Osteoblast (primary cell): Measurements from ENCODE around the gene CNKSR3. TPM values are rescaled to one million over a fixed set of nuclear protein-coding genes. Genes with fewer than 3 reads are reported as not detected.

Experiments used
- DNase-seq: peaks from one replicate; pipeline ENCODE4 v3.0.0; 2011; ENCODE audit warnings: low spot score, mixed read lengths; ENCODE audit not compliant: insufficient read length; ENCODE audit errors: missing footprints
- H2AFZ ChIP-seq: 2 replicates; pipeline ENCODE4 v1.6.0; 2011; ENCODE audit warnings: mild to moderate bottlenecking, low read length
- H3K27ac ChIP-seq: 2 replicates; pipeline ENCODE4 v1.5.1; 2011; ENCODE audit warnings: mild to moderate bottlenecking, low read depth, low read length, moderate library complexity
- H3K27me3 ChIP-seq: 2 replicates; pipeline ENCODE4 v1.6.0; 2012; ENCODE audit warnings: mild to moderate bottlenecking, control low read depth, inconsistent platforms, low read length, moderate library complexity; ENCODE audit not compliant: insufficient read depth
- H3K36me3 ChIP-seq: 2 replicates; pipeline ENCODE4 v1.5.1; 2011; ENCODE audit warnings: mild to moderate bottlenecking, low read length, control low read depth, moderate library complexity; ENCODE audit not compliant: insufficient read depth
- H3K4me1 ChIP-seq: 2 replicates; pipeline ENCODE4 v1.5.1; 2011; ENCODE audit warnings: mild to moderate bottlenecking, low read length, control low read depth, moderate library complexity; ENCODE audit not compliant: insufficient read depth
- H3K4me2 ChIP-seq: 2 replicates; pipeline ENCODE4 v1.6.0; 2011; ENCODE audit warnings: mild to moderate bottlenecking, low read length; ENCODE audit not compliant: insufficient read depth
- H3K4me3 ChIP-seq: fragments of 200-600 bp; sonication (generic); 3 replicates; pipeline ENCODE4 v1.5.1; 2012; ENCODE audit warnings: mild to moderate bottlenecking, low read length, inconsistent platforms; ENCODE audit not compliant: insufficient read depth
- H3K79me2 ChIP-seq: 2 replicates; pipeline ENCODE4 v1.6.0; 2012; ENCODE audit warnings: mild to moderate bottlenecking, low read length, control low read depth, inconsistent platforms; ENCODE audit not compliant: insufficient read depth
- H3K9me3 ChIP-seq: 2 replicates; pipeline ENCODE4 v1.5.1; 2011; ENCODE audit warnings: low read depth, low read length, control low read depth
- H4K20me1 ChIP-seq: 2 replicates; pipeline ENCODE4 v1.6.0; 2012; ENCODE audit warnings: mild to moderate bottlenecking, low read length, control low read depth; ENCODE audit not compliant: insufficient read depth
- CTCF ChIP-seq: IDR thresholded peaks from 2 replicates; pipeline ENCODE4 v1.5.1; 2011; ENCODE audit warnings: mild to moderate bottlenecking, low read depth, low read length, moderate library complexity; ENCODE audit errors: extremely low read depth
- total RNA-seq: library from RNA; depleted of rRNA; stranded (reverse); fragments of >200 nt; gene quantifications from 2 replicates; pipeline ENCODE4 v1.2.3, GENCODE V29; 2012

The CNKSR3 gene
- total RNA-seq, 1 donor, result 5.4 TPM

- no peaks in the 10 kb centered on the region for H3K36me3 ChIP-seq
- H3K4me3 ChIP-seq, result no peak overlapping the region
- DNase-seq, result peak; percentile 57
- TF ChIP-seq CTCF, result no peak
- no peak overlapping the region for H2AFZ ChIP-seq
- no peak overlapping the region for H3K27ac ChIP-seq
- no peaks in the 10 kb centered on the region for H3K79me2 ChIP-seq
- H3K4me2 ChIP-seq, result no peak overlapping the region
- no peaks in the 10 kb centered on the region for H3K9me3 ChIP-seq
- no peaks in the 10 kb centered on the region for H4K20me1 ChIP-seq
- no peaks in the 10 kb centered on the region for H3K4me1 ChIP-seq
- no peaks in the 10 kb centered on the region for H3K27me3 ChIP-seq
These were observed 10.9 kb upstream of the CNKSR3 start for GRCh38 chr6:154521412-154521811.

- no peaks in the 10 kb centered on the region for H3K27me3 ChIP-seq
- no peaks in the 10 kb centered on the region for H3K79me2 ChIP-seq
- H3K27ac ChIP-seq, result no peak overlapping the region
- TF ChIP-seq CTCF, result no peak
- no peak for DNase-seq
- H3K9me3 ChIP-seq, result no peaks in the 10 kb centered on the region
- no peak overlapping the region for H2AFZ ChIP-seq
- no peak overlapping the region for H3K4me3 ChIP-seq
- H3K4me2 ChIP-seq, result no peak overlapping the region
- no peaks in the 10 kb centered on the region for H3K4me1 ChIP-seq
- H4K20me1 ChIP-seq, result no peaks in the 10 kb centered on the region
- H3K36me3 ChIP-seq, result no peaks in the 10 kb centered on the region
These were observed 9.8 kb upstream of the CNKSR3 start for GRCh38 chr6:154520280-154520679.

GRCh38 chr6:154518396-154518795 lies 7.9 kb upstream of the CNKSR3 start:
- Histone ChIP-seq H3K9me3 (no peaks in the 10 kb centered on the region), H3K27me3 (no peaks in the 10 kb centered on the region), H3K79me2 (no peaks in the 10 kb centered on the region), H3K4me3 (no peak overlapping the region), H3K4me1 (no peaks in the 10 kb centered on the region), H4K20me1 (no peaks in the 10 kb centered on the region), H2AFZ (no peak overlapping the region), H3K27ac (no peak overlapping the region), H3K4me2 (no peak overlapping the region), H3K36me3 (no peaks in the 10 kb centered on the region)
- no peak for DNase-seq
- TF ChIP-seq CTCF, result no peak

- H3K27ac ChIP-seq, result no peak overlapping the region
- no peaks in the 10 kb centered on the region for H3K79me2 ChIP-seq
- peak overlapping the region; percentile 92 for H2AFZ ChIP-seq
- H3K4me2 ChIP-seq, result peak overlapping the region; percentile 87
- DNase-seq, result no peak
- peaks cover 5% of the 10 kb centered on the region for H3K4me1 ChIP-seq
- no peak for TF ChIP-seq CTCF
- no peaks in the 10 kb centered on the region for H3K9me3 ChIP-seq
- no peaks in the 10 kb centered on the region for H3K27me3 ChIP-seq
- no peaks in the 10 kb centered on the region for H3K36me3 ChIP-seq
- H4K20me1 ChIP-seq, result no peaks in the 10 kb centered on the region
- peak overlapping the region; percentile 66 for H3K4me3 ChIP-seq
These were observed 5.8 kb upstream of the CNKSR3 start for GRCh38 chr6:154516276-154516675.
